ENCODE data around the gene TMEM232. TPM values are rescaled to one million over a fixed set of nuclear protein-coding genes. Genes with fewer than 3 reads are reported as not detected.

Gene TMEM232
- total RNA-seq, 1 experiment from 2014 or later, result 1.6 TPM

GRCh38 chr5:110413856-110414255 lies 312.6 kb downstream of the TMEM232 start:
- no peak overlapping the region for H3K18ac ChIP-seq (ENCODE audit: insufficient read length, low read depth, low read length)
- Mint-ChIP-seq H3K27me3 (ENCODE audit: low read depth) (no peaks in the 10 kb centered on the region), H3K4me3 (no peak overlapping the region), H3K9me3 (no peaks in the 10 kb centered on the region), H3K4me1 (no peaks in the 10 kb centered on the region), H3K36me3 (ENCODE audit: insufficient read depth in 1 of 3, low read depth in 3 of 3) (no peaks in the 10 kb centered on the region), H3K27ac (no peak overlapping the region)
- H4K8ac ChIP-seq (replicated peaks; ENCODE audit: insufficient read length, low read depth, low read length), result no peak overlapping the region
- no peak overlapping the region for H4K91ac ChIP-seq (ENCODE audit: insufficient read length, low read depth, low read length)
- no peak overlapping the region for H2BK120ac ChIP-seq (ENCODE audit: low read depth, low read length, poor library complexity, severe bottlenecking)
- no CpG with 5 or more reads among the region's 2 CpGs for WGBS (ENCODE audit: extremely low coverage, insufficient read length, low lambda C conversion rate)
- no peak overlapping the region for H2BK20ac ChIP-seq (ENCODE audit: low read depth, low read length, poor library complexity, severe bottlenecking)
- no peak overlapping the region for H2AK5ac ChIP-seq (ENCODE audit: insufficient read length, low read length)
- no peak overlapping the region for H3K14ac ChIP-seq (ENCODE audit: insufficient read depth, low read length)
- H4K20me1 ChIP-seq (ENCODE audit: control insufficient read depth, insufficient read depth, insufficient read length), result no peaks in the 10 kb centered on the region
- no peak overlapping the region for H2AFZ ChIP-seq (ENCODE audit: low read length)
- TF ChIP-seq CTCF (conservative IDR thresholded peaks at IDR 0.05), result no peak
- H3K23ac ChIP-seq (ENCODE audit: insufficient read length, low read depth, low read length), result no peak overlapping the region
- H3T11ph ChIP-seq (ENCODE audit: low read length), result no peak overlapping the region
- no peak overlapping the region for H3K4ac ChIP-seq (ENCODE audit: low read depth, low read length)
- no peak overlapping the region for H3K56ac ChIP-seq (ENCODE audit: insufficient read length, low read depth, low read length)
- DNase-seq, result no peak
- no peaks in the 10 kb centered on the region for H3K23me2 ChIP-seq (ENCODE audit: insufficient read length, low read depth, low read length, poor library complexity, severe bottlenecking)
- H4K5ac ChIP-seq (ENCODE audit: insufficient read length, low read depth, low read length), result no peak overlapping the region
- H3K9ac ChIP-seq (ENCODE audit: extremely low read depth, insufficient read length, low read length), result no peak overlapping the region
- no peak overlapping the region for H3K27ac ChIP-seq (ENCODE audit: insufficient read length, low read depth, low read length)
- H3K4me1 ChIP-seq (ENCODE audit: insufficient read depth, low read length), result no peaks in the 10 kb centered on the region
- H3K4me2 ChIP-seq (ENCODE audit: insufficient read depth, insufficient read length, low read length), result no peak overlapping the region
- no peaks in the 10 kb centered on the region for H3K27me3 ChIP-seq (ENCODE audit: insufficient read depth, low read length)
- H3K9me3 ChIP-seq (ENCODE audit: control insufficient read depth, low read depth, low read length), result no peaks in the 10 kb centered on the region
- no peak overlapping the region for H2BK15ac ChIP-seq (ENCODE audit: low read depth, low read length)
- no peaks in the 10 kb centered on the region for H3K79me1 ChIP-seq (ENCODE audit: insufficient read depth, low read depth, low read length, poor library complexity, severe bottlenecking)
- no peak overlapping the region for H2BK12ac ChIP-seq (ENCODE audit: insufficient read length, low read depth, low read length)
- H3K79me2 ChIP-seq (ENCODE audit: insufficient read depth, low read length), result no peaks in the 10 kb centered on the region
- no peak overlapping the region for H2BK5ac ChIP-seq (ENCODE audit: insufficient read length, low read length)

Data from H9 (cell line).